ENCODE results near the gene ZNF438.
"Not testable (repeated sequence)": the region's sequence is repeated elsewhere in the genome, so short reads cannot be mapped to it uniquely, and the experiment has no call there.

Gene ZNF438

GRCh38 chr10:30984563-30985328 is 46.9 kb downstream of the ZNF438 start:
- DNase-seq, result no peak

- DNase-seq, result peak; percentile 52 to 71
Measured at GRCh38 chr10:30983209-30983608, 48.5 kb downstream of the ZNF438 start.

- no peak for DNase-seq
Measured at GRCh38 chr10:30980951-30981616, 50.6 kb downstream of the ZNF438 start.

GRCh38 chr10:30979956-30980355 is 51.7 kb downstream of the ZNF438 start:
- no peak for DNase-seq

GRCh38 chr10:30978843-30979242 is 52.8 kb downstream of the ZNF438 start:
- DNase-seq, result no peak

- no peak for DNase-seq
Measured at GRCh38 chr10:30977385-30977784, 54.3 kb downstream of the ZNF438 start.

- peak; percentile 15 to 30 for DNase-seq
Measured at GRCh38 chr10:30974773-30975415, 56.8 kb downstream of the ZNF438 start.

GRCh38 chr10:30974355-30974754 is 57.3 kb downstream of the ZNF438 start:
- no peak for DNase-seq

GRCh38 chr10:30973737-30974136 is 57.9 kb downstream of the ZNF438 start:
- no peak for DNase-seq

- DNase-seq, result peak; percentile 22 to 23
Measured at GRCh38 chr10:30970760-30971460, 60.8 kb downstream of the ZNF438 start.

- DNase-seq, result peak; percentile 44 to 52
Measured at GRCh38 chr10:30968711-30969110, 63.0 kb downstream of the ZNF438 start.

GRCh38 chr10:30967650-30968410 is 63.8 kb downstream of the ZNF438 start:
- DNase-seq, result no peak

- peak in 1 of 2 experiments; percentile 14 for DNase-seq
Measured at GRCh38 chr10:30963992-30964930, 67.4 kb downstream of the ZNF438 start.

GRCh38 chr10:30962522-30962921 is 69.1 kb downstream of the ZNF438 start:
- no peak for DNase-seq

GRCh38 chr10:30959836-30960210 is 71.8 kb downstream of the ZNF438 start:
- DNase-seq, result no peak

- not testable (repeated sequence) for DNase-seq
Measured at GRCh38 chr10:30949218-30949617, 82.4 kb downstream of the ZNF438 start.

GRCh38 chr10:30944005-30944404 is 87.7 kb downstream of the ZNF438 start:
- DNase-seq, result no peak

- no peak for DNase-seq
Measured at GRCh38 chr10:30943451-30943850, 88.2 kb downstream of the ZNF438 start.

GRCh38 chr10:30940256-30940655 is 91.4 kb downstream of the ZNF438 start:
- no peak for DNase-seq

- DNase-seq, result no peak
Measured at GRCh38 chr10:30939643-30940251, 91.9 kb downstream of the ZNF438 start.

- no peak for DNase-seq
Measured at GRCh38 chr10:30935078-30935477, 96.6 kb downstream of the ZNF438 start.

Measured in Kasumi-1 (cell line).